ENCODE results near the gene TTC28. TPM values are rescaled to one million over a fixed set of nuclear protein-coding genes. Genes with fewer than 3 reads are reported as not detected.

Gene TTC28
- total and polyA plus RNA-seq, 12 donors, result 2.1 to 27.7 (median 20.4) TPM

DNA sequence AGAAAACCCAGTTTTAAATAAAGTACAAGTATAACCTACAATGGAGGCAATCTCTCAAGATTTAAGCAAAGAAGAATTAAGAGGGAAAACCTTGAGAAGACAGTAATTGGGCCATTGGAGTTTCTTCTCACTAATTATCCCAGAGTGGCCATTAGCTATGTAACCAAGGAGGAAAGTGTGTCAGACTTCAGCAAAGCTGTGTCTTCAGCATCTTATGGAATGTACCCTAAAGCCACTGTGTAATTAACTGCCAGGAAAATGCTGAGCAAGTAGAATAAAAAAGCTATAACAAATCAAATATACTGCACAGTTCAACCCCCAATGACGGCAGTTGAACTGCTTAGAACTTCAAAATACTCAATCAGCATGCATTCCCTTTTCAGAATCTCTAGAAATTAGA, 261.6 kb downstream of the TTC28 start:
- WGBS, 2 donors, result 98 to 100% methylated on average over 1 of the region's 1 CpG
- TF ChIP-seq, protein P1, sequence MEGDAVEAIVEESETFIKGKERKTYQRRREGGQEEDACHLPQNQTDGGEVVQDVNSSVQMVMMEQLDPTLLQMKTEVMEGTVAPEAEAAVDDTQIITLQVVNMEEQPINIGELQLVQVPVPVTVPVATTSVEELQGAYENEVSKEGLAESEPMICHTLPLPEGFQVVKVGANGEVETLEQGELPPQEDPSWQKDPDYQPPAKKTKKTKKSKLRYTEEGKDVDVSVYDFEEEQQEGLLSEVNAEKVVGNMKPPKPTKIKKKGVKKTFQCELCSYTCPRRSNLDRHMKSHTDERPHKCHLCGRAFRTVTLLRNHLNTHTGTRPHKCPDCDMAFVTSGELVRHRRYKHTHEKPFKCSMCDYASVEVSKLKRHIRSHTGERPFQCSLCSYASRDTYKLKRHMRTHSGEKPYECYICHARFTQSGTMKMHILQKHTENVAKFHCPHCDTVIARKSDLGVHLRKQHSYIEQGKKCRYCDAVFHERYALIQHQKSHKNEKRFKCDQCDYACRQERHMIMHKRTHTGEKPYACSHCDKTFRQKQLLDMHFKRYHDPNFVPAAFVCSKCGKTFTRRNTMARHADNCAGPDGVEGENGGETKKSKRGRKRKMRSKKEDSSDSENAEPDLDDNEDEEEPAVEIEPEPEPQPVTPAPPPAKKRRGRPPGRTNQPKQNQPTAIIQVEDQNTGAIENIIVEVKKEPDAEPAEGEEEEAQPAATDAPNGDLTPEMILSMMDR (IDR thresholded peaks at IDR 0.05), result no peak
- ATAC-seq, result no peak

DNA sequence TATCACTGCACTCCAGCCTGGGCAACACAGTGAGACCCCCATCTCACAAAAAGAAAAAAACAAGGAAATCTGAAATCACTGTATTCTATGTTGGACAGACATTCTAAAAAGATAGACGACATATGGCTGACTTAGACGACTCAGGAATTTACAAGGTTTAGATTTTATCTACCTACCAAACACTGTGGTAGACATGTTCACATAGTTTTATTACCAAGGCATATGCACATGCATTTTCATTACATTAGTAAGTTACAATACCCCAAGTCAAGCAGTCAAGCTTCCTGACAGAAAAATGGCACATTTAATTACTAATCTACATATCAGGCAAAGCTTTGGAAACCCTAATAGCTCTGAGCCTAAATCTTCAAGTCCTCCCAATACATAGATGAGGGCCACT, 262.2 kb downstream of the TTC28 start:
- intact Hi-C loops (cut with DNase I), result no loop called here
- TF ChIP-seq, protein P1 (IDR thresholded peaks at IDR 0.05), result no peak

More for the DNA sequence above, 261.6 kb downstream of the TTC28 start:
- H3K9me3 ChIP-seq, result no peaks in the 10 kb centered on the region
- H3K4me1 ChIP-seq, result peaks cover 0 to 22% (median 14%) of the 10 kb centered on the region in 9 donors
- H3K4me3 ChIP-seq, result no peak overlapping the region
- no peak for DNase-seq
- H3K27ac ChIP-seq, result no peak overlapping the region
- intact Hi-C loops (cut with DNase I), result no loop called here
- no peaks in the 10 kb centered on the region for H3K27me3 ChIP-seq
- H3K36me3 ChIP-seq, result no peaks in the 10 kb centered on the region

DNA sequence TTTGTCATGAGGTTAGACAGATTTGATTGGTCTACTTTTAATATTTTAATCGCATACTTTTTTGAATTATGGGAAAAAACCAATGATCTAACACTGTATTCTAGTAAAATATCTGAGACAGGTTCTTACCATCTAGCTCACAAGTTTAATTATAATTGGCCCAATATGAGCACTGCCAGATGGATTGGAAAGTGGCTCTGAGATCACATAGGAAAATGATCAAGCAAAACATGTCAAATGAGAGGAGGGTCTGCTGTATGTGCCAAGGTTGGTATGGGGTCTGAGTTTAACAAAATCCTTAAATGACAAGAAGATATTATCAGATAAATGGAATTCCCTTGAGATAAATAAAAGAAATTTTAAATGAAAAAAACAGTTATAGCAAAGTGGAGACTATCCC, 264.7 kb downstream of the TTC28 start:
- Histone ChIP-seq H3K4me1 (peaks cover 0 to 44% (median 32%) of the 10 kb centered on the region in 9 donors), H3K27ac (no peak overlapping the region), H3K9me3 (no peaks in the 10 kb centered on the region), H3K27me3 (no peaks in the 10 kb centered on the region), H3K4me3 (no peak overlapping the region), H3K36me3 (no peaks in the 10 kb centered on the region)
- no peak for ATAC-seq
- TF ChIP-seq, protein P1 (IDR thresholded peaks at IDR 0.05), result no peak
- intact Hi-C loops (cut with DNase I), result no loop called here
- 98 to 99% methylated on average over 1 of the region's 1 CpG for WGBS, 2 donors
- no peak for DNase-seq

More for the DNA sequence above, 262.2 kb downstream of the TTC28 start:
- Histone ChIP-seq H3K9me3 (no peaks in the 10 kb centered on the region), H3K4me3 (no peak overlapping the region), H3K27ac (no peak overlapping the region), H3K27me3 (no peaks in the 10 kb centered on the region), H3K36me3 (no peaks in the 10 kb centered on the region), H3K4me1 (peaks cover 0 to 22% (median 14%) of the 10 kb centered on the region in 9 donors)
- DNase-seq, result no peak
- no peak for ATAC-seq
- 91 to 96% methylated on average over 2 of the region's 2 CpGs for WGBS, 2 donors

DNA sequence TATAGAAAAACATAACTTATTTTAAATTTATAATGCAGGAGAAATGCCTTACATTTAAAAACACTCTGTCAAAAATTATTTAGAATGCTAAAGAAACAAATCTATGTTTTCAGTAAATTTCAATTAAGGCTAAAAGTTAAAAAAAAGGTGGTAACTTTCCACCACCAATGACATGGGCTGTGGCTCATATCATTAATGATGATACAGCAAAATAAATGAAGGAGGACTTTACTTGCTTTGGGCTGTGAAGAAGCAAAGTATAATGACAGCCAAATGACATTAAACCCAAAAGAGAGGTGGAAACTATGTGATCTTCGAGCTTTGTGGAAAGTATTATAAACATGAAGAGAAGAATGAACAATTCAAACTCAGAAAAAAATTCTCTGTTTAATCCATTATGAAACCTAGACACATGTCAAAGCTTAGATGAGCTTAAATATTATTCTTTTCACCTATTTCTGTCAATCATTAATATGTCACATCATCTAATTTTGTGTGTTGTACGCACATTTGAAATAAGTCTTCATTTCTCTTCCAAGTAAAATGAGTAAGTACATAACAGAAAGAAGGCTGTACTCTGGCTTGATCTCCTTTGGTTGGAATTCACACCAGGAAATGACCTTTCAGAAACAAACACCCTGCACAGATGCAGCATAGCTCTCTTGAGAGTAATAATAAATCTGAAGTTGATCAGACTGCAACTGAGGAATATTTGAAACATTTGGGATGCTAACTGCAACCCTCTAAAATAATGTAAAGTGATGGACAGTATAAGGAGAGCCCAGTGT, 265.8 kb downstream of the TTC28 start:
- H3K4me3 ChIP-seq, result no peak overlapping the region
- 40 to 58% methylated on average over 2 of the region's 2 CpGs for WGBS, 2 donors
- H3K27ac ChIP-seq, result peak overlapping the region in 5 of 10 donors; percentile 0 to 23 (median 13)
- peaks cover 0 to 55% (median 35%) of the 10 kb centered on the region in 9 donors for H3K4me1 ChIP-seq
- ATAC-seq (peak in 5 of 8 donors; percentile 62 to 91 (median 67)), DNase-seq (no peak)
- no peaks in the 10 kb centered on the region for H3K9me3 ChIP-seq
- TF ChIP-seq, protein P1 (IDR thresholded peaks at IDR 0.05), result no peak
- no peaks in the 10 kb centered on the region for H3K27me3 ChIP-seq
- no peaks in the 10 kb centered on the region for H3K36me3 ChIP-seq
- intact Hi-C loops (cut with DNase I), result no loop called here
